IPS-18a (cell line): Measurements from ENCODE around the gene SND1.

Source experiments
- H3K27ac ChIP-seq: one replicate; pipeline ENCODE4 v1.5.1; 2013; ENCODE audit warnings: low read length
- H3K27me3 ChIP-seq: one replicate; pipeline ENCODE4 v1.6.1; 2013; ENCODE audit warnings: mild to moderate bottlenecking, low read length; ENCODE audit not compliant: control insufficient read depth, insufficient read depth
- H3K36me3 ChIP-seq: one replicate; pipeline ENCODE4 v1.6.1; 2013; ENCODE audit warnings: low read depth, low read length; ENCODE audit not compliant: control insufficient read depth
- H3K4me1 ChIP-seq: one replicate; pipeline ENCODE4 v1.6.1; 2013; ENCODE audit warnings: low read depth, low read length; ENCODE audit not compliant: control insufficient read depth
- H3K4me3 ChIP-seq: one replicate; pipeline ENCODE4 v1.5.1; 2013; ENCODE audit warnings: low read length
- H3K9ac ChIP-seq: one replicate; pipeline ENCODE4 v1.6.1; 2013; ENCODE audit warnings: mild to moderate bottlenecking, low read length, moderate library complexity
- H3K9me3 ChIP-seq: one replicate; pipeline ENCODE4 v1.6.1; 2013; ENCODE audit warnings: low read depth, low read length; ENCODE audit not compliant: control insufficient read depth

The SND1 gene

GRCh38 chr7:127845522-127846214, 193.7 kb downstream of the SND1 start:
- Histone ChIP-seq H3K27ac (no peak overlapping the region), H3K9me3 (no peaks in the 10 kb centered on the region), H3K4me3 (no peak overlapping the region), H3K27me3 (no peaks in the 10 kb centered on the region), H3K9ac (no peak overlapping the region), H3K36me3 (peaks cover 12% of the 10 kb centered on the region), H3K4me1 (peaks cover 17% of the 10 kb centered on the region)

- peaks cover 16% of the 10 kb centered on the region for H3K36me3 ChIP-seq
Measured at GRCh38 chr7:127847641-127848040, 195.6 kb downstream of the SND1 start.

DNA sequence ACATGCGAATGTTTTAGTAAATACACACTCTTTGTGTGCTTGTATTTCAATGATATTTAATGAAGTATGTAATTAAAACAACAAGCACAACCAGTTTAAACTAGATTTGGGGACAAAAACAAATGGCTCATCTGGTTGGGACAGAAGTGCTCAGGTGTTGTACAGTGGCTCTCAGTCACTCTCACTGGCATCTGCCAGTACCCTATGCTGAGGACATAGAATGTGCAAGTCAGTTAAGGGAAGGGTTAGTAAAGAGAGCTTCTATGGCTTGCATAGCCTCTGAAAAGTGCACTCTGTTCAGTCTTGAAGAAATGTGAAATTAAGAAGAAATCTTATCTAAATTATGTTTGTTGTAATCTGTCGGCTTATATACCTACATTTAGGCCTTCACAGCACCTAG, 196.2 kb downstream of the SND1 start:
- H3K9ac ChIP-seq, result no peak overlapping the region
- peaks cover 10% of the 10 kb centered on the region for H3K4me1 ChIP-seq
- H3K4me3 ChIP-seq, result no peak overlapping the region
- H3K36me3 ChIP-seq, result peaks cover 16% of the 10 kb centered on the region
- H3K27ac ChIP-seq, result no peak overlapping the region
- H3K27me3 ChIP-seq, result no peaks in the 10 kb centered on the region
- H3K9me3 ChIP-seq, result no peaks in the 10 kb centered on the region

More at GRCh38 chr7:127847641-127848040, 195.6 kb downstream of the SND1 start:
- Histone ChIP-seq H3K9ac (no peak overlapping the region), H3K27me3 (no peaks in the 10 kb centered on the region), H3K27ac (no peak overlapping the region), H3K9me3 (no peaks in the 10 kb centered on the region), H3K4me1 (peaks cover 10% of the 10 kb centered on the region), H3K4me3 (no peak overlapping the region)

DNA sequence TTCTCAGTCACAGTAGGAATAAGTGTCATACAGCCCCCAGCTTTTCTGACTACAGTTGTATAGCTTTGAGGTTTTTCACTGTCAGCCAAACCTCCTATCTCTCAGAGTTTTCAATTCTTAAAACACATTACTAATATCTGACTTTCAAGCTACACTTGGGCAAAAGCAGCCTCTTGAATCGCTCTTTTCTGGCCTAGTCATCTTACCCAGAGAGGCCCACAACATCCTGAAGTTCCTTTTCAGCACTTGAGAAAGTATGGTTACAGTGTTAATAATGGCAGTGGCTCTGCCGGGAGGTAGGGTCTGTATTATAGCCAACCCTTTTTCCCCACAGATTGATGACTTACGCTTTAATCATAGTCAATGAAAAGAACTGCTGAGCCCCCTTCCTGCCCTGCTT, 198.2 kb downstream of the SND1 start:
- peaks cover 13% of the 10 kb centered on the region for H3K36me3 ChIP-seq

GRCh38 chr7:127854383-127854782, 202.4 kb downstream of the SND1 start:
- Histone ChIP-seq H3K4me3 (no peak overlapping the region), H3K9ac (no peak overlapping the region), H3K27me3 (no peaks in the 10 kb centered on the region), H3K9me3 (no peaks in the 10 kb centered on the region), H3K4me1 (peaks cover 15% of the 10 kb centered on the region), H3K27ac (no peak overlapping the region), H3K36me3 (peaks cover 9% of the 10 kb centered on the region)

More for the DNA sequence above, 198.2 kb downstream of the SND1 start:
- H3K4me1 ChIP-seq, result peaks cover 10% of the 10 kb centered on the region
- H3K9me3 ChIP-seq, result no peaks in the 10 kb centered on the region
- no peak overlapping the region for H3K4me3 ChIP-seq
- H3K27me3 ChIP-seq, result no peaks in the 10 kb centered on the region
- no peak overlapping the region for H3K9ac ChIP-seq
- H3K27ac ChIP-seq, result no peak overlapping the region

- H3K9ac ChIP-seq, result no peak overlapping the region
- H3K36me3 ChIP-seq, result no peaks in the 10 kb centered on the region
- H3K4me1 ChIP-seq, result peaks cover 15% of the 10 kb centered on the region
- no peak overlapping the region for H3K4me3 ChIP-seq
- H3K27ac ChIP-seq, result no peak overlapping the region
- H3K27me3 ChIP-seq, result no peaks in the 10 kb centered on the region
- H3K9me3 ChIP-seq, result no peaks in the 10 kb centered on the region
Measured at GRCh38 chr7:127857464-127857841, 205.5 kb downstream of the SND1 start.

GRCh38 chr7:127858091-127858914, 206.3 kb downstream of the SND1 start:
- H3K4me3 ChIP-seq, result no peak overlapping the region
- peaks cover 15% of the 10 kb centered on the region for H3K4me1 ChIP-seq
- no peaks in the 10 kb centered on the region for H3K36me3 ChIP-seq
- H3K9me3 ChIP-seq, result no peaks in the 10 kb centered on the region
- H3K9ac ChIP-seq, result no peak overlapping the region
- H3K27me3 ChIP-seq, result no peaks in the 10 kb centered on the region
- H3K27ac ChIP-seq, result no peak overlapping the region

- Histone ChIP-seq H3K4me1 (peaks cover 15% of the 10 kb centered on the region), H3K27me3 (no peaks in the 10 kb centered on the region), H3K4me3 (no peak overlapping the region), H3K9me3 (no peaks in the 10 kb centered on the region), H3K9ac (no peak overlapping the region), H3K27ac (no peak overlapping the region), H3K36me3 (no peaks in the 10 kb centered on the region)
Measured at GRCh38 chr7:127858915-127859189, 206.9 kb downstream of the SND1 start.

GRCh38 chr7:127859330-127859729, 207.3 kb downstream of the SND1 start:
- H3K27me3 ChIP-seq, result no peaks in the 10 kb centered on the region
- H3K9me3 ChIP-seq, result no peaks in the 10 kb centered on the region
- H3K27ac ChIP-seq, result no peak overlapping the region
- no peaks in the 10 kb centered on the region for H3K36me3 ChIP-seq
- H3K4me3 ChIP-seq, result no peak overlapping the region
- H3K9ac ChIP-seq, result no peak overlapping the region
- H3K4me1 ChIP-seq, result peaks cover 15% of the 10 kb centered on the region

GRCh38 chr7:127862525-127862924, 210.5 kb downstream of the SND1 start:
- H3K4me3 ChIP-seq, result no peak overlapping the region
- H3K4me1 ChIP-seq, result peaks cover 12% of the 10 kb centered on the region
- no peaks in the 10 kb centered on the region for H3K27me3 ChIP-seq
- no peaks in the 10 kb centered on the region for H3K9me3 ChIP-seq
- no peak overlapping the region for H3K27ac ChIP-seq
- no peak overlapping the region for H3K9ac ChIP-seq
- no peaks in the 10 kb centered on the region for H3K36me3 ChIP-seq

DNA sequence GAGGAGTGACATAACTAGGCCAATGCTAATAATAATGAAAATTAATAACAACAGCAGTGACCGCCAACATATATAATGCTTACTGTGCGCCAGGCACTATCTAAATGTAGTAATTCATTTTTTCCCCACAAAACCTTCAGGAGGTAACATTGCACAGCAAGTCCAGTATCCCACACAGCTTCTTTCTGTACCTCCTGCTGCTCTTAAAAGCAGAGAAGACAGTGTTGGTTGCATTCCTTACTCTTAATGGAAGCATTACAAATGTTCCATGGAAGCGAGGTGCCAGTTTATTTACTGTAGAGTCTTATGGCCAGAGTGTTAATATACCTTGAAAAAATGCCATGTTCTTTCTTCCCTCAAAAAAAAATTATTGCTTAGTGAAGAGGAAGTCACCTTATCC, 211.1 kb downstream of the SND1 start:
- no peak overlapping the region for H3K4me3 ChIP-seq
- H3K27me3 ChIP-seq, result no peaks in the 10 kb centered on the region
- no peaks in the 10 kb centered on the region for H3K9me3 ChIP-seq
- H3K4me1 ChIP-seq, result peaks cover 12% of the 10 kb centered on the region
- H3K9ac ChIP-seq, result no peak overlapping the region
- H3K36me3 ChIP-seq, result no peaks in the 10 kb centered on the region
- H3K27ac ChIP-seq, result no peak overlapping the region

- no peak overlapping the region for H3K9ac ChIP-seq
- H3K4me1 ChIP-seq, result peaks cover 12% of the 10 kb centered on the region
- no peaks in the 10 kb centered on the region for H3K36me3 ChIP-seq
Measured at GRCh38 chr7:127865466-127865865, 213.5 kb downstream of the SND1 start.

More at GRCh38 chr7:127865466-127865865, 213.5 kb downstream of the SND1 start:
- Histone ChIP-seq H3K9me3 (no peaks in the 10 kb centered on the region), H3K4me3 (no peak overlapping the region), H3K27me3 (no peaks in the 10 kb centered on the region), H3K27ac (no peak overlapping the region)
